Gastroesophageal sphincter (tissue), 3 donors: ENCODE data around the gene KRTAP6-1.

Experiments used
- EP300 ChIP-seq: sonication (generic); formaldehyde crosslinking; IDR thresholded peaks from one replicate; pipeline ENCODE4 v1.6.1; 2017; ENCODE audit warnings: antibody characterized with exemption, mild to moderate bottlenecking
- POLR2A ChIP-seq, 2 donors: fragments of 450-650 bp; IDR thresholded peaks; one replicate each; pipeline ENCODE4 v1.6.1; 2017; ENCODE audit warnings: antibody characterized with exemption in 2 of 2, mild to moderate bottlenecking in 2 of 2, moderate library complexity in 1 of 2
- POLR2AphosphoS5 ChIP-seq: sonication (generic); formaldehyde crosslinking; IDR thresholded peaks from one replicate; pipeline ENCODE4 v1.6.1; 2017; ENCODE audit warnings: antibody characterized with exemption
- TF ChIP-seq, protein P1 (sequence below), 4 experiments: fragments of 200-600 bp in 2 of 4; fragments of 450-650 bp in 2 of 4; sonication (generic) in 1 of 4; IDR thresholded peaks; one replicate each; pipeline ENCODE4 v1.5.1; 2017 to 2019; ENCODE audit warnings: antibody characterized with exemption in 4 of 4, mild to moderate bottlenecking in 2 of 4, moderate library complexity in 2 of 4

GRCh38 chr21:30590297-30590696, 23.4 kb downstream of the KRTAP6-1 start, which contains the start of gene KRTAP22-2:
- TF ChIP-seq, protein P1, sequence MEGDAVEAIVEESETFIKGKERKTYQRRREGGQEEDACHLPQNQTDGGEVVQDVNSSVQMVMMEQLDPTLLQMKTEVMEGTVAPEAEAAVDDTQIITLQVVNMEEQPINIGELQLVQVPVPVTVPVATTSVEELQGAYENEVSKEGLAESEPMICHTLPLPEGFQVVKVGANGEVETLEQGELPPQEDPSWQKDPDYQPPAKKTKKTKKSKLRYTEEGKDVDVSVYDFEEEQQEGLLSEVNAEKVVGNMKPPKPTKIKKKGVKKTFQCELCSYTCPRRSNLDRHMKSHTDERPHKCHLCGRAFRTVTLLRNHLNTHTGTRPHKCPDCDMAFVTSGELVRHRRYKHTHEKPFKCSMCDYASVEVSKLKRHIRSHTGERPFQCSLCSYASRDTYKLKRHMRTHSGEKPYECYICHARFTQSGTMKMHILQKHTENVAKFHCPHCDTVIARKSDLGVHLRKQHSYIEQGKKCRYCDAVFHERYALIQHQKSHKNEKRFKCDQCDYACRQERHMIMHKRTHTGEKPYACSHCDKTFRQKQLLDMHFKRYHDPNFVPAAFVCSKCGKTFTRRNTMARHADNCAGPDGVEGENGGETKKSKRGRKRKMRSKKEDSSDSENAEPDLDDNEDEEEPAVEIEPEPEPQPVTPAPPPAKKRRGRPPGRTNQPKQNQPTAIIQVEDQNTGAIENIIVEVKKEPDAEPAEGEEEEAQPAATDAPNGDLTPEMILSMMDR (IDR thresholded peaks at IDR 0.05): no peak
- TF ChIP-seq EP300 (no peak), POLR2A (IDR thresholded peaks at IDR 0.05) (no peak), POLR2AphosphoS5 (no peak)
